Esophagus muscularis mucosa (tissue), 4 donors: ENCODE measurements around the gene NIBAN1. TPM values are rescaled to one million over a fixed set of nuclear protein-coding genes. Genes with fewer than 3 reads are reported as not detected.

Experiments used
- DNase-seq: peaks from one replicate; pipeline ENCODE4 v3.0.0-alpha.2; 2017; ENCODE audit errors: extremely low spot score
- H3K27ac ChIP-seq, 4 donors: fragments of 200-600 bp; sonication (generic); replicated peaks in 1 of 4; 1 replicate in 3 of 4; 2 replicates in 1 of 4; pipeline ENCODE4 v1.5.1; 2016 to 2019; ENCODE audit warnings: mild to moderate bottlenecking in 1 of 4
- H3K27me3 ChIP-seq, 4 donors: fragments of 200-600 bp; sonication (generic); one replicate each; pipeline versions ENCODE4 v1.5.1 to v1.6.0; 2016 to 2019
- H3K36me3 ChIP-seq, 4 donors: fragments of 200-600 bp; sonication (generic); one replicate each; pipeline ENCODE4 v1.5.1; 2016 to 2019
- H3K4me1 ChIP-seq, 4 donors: fragments of 200-600 bp; sonication (generic); one replicate each; pipeline ENCODE4 v1.5.1; 2016 to 2019
- H3K4me3 ChIP-seq, 4 donors: fragments of 200-600 bp; sonication (generic); 1 replicate in 2 of 4; 2 replicates in 2 of 4; pipeline ENCODE4 v1.5.1; 2016 to 2019; ENCODE audit warnings: mild to moderate bottlenecking in 4 of 4, moderate library complexity in 1 of 4
- H3K9me3 ChIP-seq, 4 donors: fragments of 200-600 bp; sonication (generic); 1 replicate in 3 of 4; 2 replicates in 1 of 4; pipeline ENCODE4 v1.5.1; 2016 to 2019
- EP300 ChIP-seq: sonication (generic); formaldehyde crosslinking; IDR thresholded peaks from one replicate; pipeline ENCODE4 v1.6.1; 2017; ENCODE audit warnings: antibody characterized with exemption
- POLR2A ChIP-seq: fragments of 450-650 bp; IDR thresholded peaks from one replicate; pipeline ENCODE4 v1.6.1; 2017; ENCODE audit warnings: antibody characterized with exemption, moderate library complexity, mild to moderate bottlenecking, low read depth
- POLR2AphosphoS5 ChIP-seq, 2 donors: sonication (generic); formaldehyde crosslinking; IDR thresholded peaks; one replicate each; pipeline ENCODE4 v1.6.1; 2017; ENCODE audit warnings: antibody characterized with exemption in 2 of 2
- WGBS: methylation state at CpG from one replicate; pipeline ENCODE4 v1.1.5; 2018; 5-methylcytosine and 5-hydroxymethylcytosine counted together
- intact Hi-C: fragments of 100-400 bp; cut with DNase I; formaldehyde crosslinking; loops from one replicate; pipeline ENCODE4 v1.15.1; 2023
- total RNA-seq, 4 donors: library from RNA; depleted of rRNA; stranded (reverse); fragments of >200 nt; gene quantifications; one replicate each; pipeline versions ENCODE4 v1.1.0 to v1.2.1, GENCODE V29; 2016
- TF ChIP-seq, protein P1 (sequence below), 3 experiments: fragments of 200-600 bp in 2 of 3; fragments of 450-650 bp in 1 of 3; sonication (generic) in 2 of 3; IDR thresholded peaks; one replicate each; pipeline ENCODE4 v1.5.1; 2017 to 2019; ENCODE audit warnings: antibody characterized with exemption in 3 of 3, mild to moderate bottlenecking in 2 of 3, moderate library complexity in 1 of 3

Gene NIBAN1, protein sequence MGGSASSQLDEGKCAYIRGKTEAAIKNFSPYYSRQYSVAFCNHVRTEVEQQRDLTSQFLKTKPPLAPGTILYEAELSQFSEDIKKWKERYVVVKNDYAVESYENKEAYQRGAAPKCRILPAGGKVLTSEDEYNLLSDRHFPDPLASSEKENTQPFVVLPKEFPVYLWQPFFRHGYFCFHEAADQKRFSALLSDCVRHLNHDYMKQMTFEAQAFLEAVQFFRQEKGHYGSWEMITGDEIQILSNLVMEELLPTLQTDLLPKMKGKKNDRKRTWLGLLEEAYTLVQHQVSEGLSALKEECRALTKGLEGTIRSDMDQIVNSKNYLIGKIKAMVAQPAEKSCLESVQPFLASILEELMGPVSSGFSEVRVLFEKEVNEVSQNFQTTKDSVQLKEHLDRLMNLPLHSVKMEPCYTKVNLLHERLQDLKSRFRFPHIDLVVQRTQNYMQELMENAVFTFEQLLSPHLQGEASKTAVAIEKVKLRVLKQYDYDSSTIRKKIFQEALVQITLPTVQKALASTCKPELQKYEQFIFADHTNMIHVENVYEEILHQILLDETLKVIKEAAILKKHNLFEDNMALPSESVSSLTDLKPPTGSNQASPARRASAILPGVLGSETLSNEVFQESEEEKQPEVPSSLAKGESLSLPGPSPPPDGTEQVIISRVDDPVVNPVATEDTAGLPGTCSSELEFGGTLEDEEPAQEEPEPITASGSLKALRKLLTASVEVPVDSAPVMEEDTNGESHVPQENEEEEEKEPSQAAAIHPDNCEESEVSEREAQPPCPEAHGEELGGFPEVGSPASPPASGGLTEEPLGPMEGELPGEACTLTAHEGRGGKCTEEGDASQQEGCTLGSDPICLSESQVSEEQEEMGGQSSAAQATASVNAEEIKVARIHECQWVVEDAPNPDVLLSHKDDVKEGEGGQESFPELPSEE
- 100 to 1,000 TPM; 493 to 813 (median 584) TPM for total RNA-seq

DNA sequence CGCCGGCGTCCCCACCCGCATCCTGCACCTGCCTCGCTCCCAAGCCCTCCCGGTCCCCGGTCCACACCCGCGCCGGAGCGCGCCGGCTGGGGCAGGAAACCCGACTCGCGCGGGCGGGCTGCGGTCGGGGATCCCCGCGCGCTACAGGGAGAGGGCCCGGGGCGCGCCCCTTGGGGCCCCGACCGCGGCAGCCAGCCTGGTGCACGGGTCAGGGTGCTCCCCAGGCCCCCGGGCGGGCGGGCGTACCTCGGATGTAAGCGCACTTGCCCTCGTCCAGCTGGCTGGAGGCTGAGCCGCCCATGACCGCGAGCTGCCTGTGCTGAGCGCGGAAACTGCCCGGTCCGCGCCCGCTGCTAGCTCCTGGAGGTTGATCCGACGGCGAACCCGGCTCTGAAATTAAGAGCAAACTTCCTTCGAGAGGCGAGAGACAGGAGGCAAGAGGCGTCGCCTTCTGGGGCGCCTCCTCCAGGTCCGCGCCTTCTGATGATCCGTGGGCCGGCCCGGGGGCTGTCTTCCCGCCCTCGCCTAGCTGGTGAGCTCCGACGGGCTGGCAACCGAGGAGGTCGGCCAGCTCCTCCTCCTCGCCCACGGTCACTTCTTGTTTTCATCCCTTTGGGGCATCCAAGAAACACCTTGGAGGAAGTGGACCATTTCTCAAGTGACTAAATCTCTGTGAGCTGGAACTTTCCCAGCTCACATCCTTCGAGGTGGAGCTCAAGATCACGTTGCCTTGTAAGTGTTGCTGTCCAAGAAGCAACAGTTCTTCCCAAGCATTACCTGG is at the start of gene NIBAN1:
Gene NIBAN1, minus strand, starts transcription at position 453 of the 781 bp plus-strand sequence. Its CDS starts 152 bp downstream, at position 301.
- DNase-seq, result peak; percentile 95
- no peaks in the 10 kb centered on the region for H3K36me3 ChIP-seq
- TF ChIP-seq POLR2A (peak; percentile 34), POLR2AphosphoS5 (IDR thresholded peaks at IDR 0.05) (peak; percentile 93 to 97), EP300 (no peak)
- TF ChIP-seq, protein P1, sequence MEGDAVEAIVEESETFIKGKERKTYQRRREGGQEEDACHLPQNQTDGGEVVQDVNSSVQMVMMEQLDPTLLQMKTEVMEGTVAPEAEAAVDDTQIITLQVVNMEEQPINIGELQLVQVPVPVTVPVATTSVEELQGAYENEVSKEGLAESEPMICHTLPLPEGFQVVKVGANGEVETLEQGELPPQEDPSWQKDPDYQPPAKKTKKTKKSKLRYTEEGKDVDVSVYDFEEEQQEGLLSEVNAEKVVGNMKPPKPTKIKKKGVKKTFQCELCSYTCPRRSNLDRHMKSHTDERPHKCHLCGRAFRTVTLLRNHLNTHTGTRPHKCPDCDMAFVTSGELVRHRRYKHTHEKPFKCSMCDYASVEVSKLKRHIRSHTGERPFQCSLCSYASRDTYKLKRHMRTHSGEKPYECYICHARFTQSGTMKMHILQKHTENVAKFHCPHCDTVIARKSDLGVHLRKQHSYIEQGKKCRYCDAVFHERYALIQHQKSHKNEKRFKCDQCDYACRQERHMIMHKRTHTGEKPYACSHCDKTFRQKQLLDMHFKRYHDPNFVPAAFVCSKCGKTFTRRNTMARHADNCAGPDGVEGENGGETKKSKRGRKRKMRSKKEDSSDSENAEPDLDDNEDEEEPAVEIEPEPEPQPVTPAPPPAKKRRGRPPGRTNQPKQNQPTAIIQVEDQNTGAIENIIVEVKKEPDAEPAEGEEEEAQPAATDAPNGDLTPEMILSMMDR (IDR thresholded peaks at IDR 0.05), result no peak
- 3% methylated on average over 20 of the region's 70 CpGs for WGBS
- H3K27ac ChIP-seq, result peak within 1 kb of the TSS; percentile 89 to 96 (median 95)
- H3K4me1 ChIP-seq, result peaks cover 9 to 36% (median 36%) of the 10 kb centered on the region in 4 donors
- H3K27me3 ChIP-seq, result no peaks in the 10 kb centered on the region
- peak within 1 kb of the TSS; percentile 73 to 97 (median 93) for H3K4me3 ChIP-seq
- intact Hi-C loops, result loop anchor here (5.0 kb wide), 1 partner anchor 82 kb away; no protein-coding TSS in a partner anchor
- H3K9me3 ChIP-seq, result no peaks in the 10 kb centered on the region

DNA sequence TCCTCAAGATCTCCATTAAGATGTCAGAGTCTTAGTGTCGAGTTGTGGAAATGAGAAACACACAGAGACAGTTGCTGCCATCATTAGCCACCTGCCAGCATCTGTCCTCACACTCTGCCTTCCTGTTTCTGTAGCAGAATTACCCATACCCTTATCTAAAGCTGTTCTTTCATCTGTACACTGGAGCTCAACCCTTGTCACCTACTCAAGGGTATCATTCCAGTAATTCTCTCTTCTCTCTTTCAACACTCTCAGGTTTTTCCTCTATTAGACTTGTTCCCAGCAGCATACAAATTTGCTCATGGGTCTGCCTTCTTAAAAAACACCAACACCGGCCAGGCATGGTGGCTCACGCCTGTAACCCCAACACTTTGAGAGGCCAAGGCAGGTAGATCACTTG is 43.7 kb upstream of the NIBAN1 start:
- Histone ChIP-seq H3K4me3 (no peak overlapping the region), H3K9me3 (no peaks in the 10 kb centered on the region), H3K4me1 (no peaks in the 10 kb centered on the region), H3K27ac (no peak overlapping the region), H3K27me3 (no peaks in the 10 kb centered on the region), H3K36me3 (no peaks in the 10 kb centered on the region)
- DNase-seq, result no peak
- no peak for TF ChIP-seq POLR2AphosphoS5 (IDR thresholded peaks at IDR 0.05)
- WGBS, result 85% methylated on average over 3 of the region's 3 CpGs
- intact Hi-C loops, result no loop called here

DNA sequence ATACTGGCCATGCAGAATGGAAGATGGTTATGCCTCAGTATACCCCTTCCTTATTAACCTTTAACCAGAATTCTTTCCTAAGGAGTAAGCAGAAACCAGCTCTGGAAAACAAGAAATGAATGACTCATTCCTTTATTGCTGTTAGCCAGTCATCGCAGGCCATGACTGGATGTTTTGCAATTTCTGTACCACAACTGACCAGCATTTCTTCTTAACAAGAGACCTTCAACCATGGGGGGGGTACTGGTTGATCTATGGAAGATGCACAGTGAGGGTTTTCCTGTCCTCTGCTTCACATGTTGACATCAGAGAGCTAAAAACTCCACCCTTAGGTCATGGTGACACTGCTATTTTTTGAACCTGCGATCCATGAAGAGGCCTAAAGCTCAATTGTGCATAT is 43.0 kb upstream of the NIBAN1 start:
- no peak overlapping the region for H3K4me3 ChIP-seq
- no peaks in the 10 kb centered on the region for H3K4me1 ChIP-seq
- 87% methylated on average over 2 of the region's 2 CpGs for WGBS
- H3K27me3 ChIP-seq, result no peaks in the 10 kb centered on the region
- no peak for TF ChIP-seq POLR2A
- TF ChIP-seq, protein P1 (IDR thresholded peaks at IDR 0.05), result no peak
- H3K27ac ChIP-seq, result no peak overlapping the region
- no peaks in the 10 kb centered on the region for H3K36me3 ChIP-seq
- DNase-seq, result no peak
- intact Hi-C loops, result no loop called here
- H3K9me3 ChIP-seq, result no peaks in the 10 kb centered on the region

DNA sequence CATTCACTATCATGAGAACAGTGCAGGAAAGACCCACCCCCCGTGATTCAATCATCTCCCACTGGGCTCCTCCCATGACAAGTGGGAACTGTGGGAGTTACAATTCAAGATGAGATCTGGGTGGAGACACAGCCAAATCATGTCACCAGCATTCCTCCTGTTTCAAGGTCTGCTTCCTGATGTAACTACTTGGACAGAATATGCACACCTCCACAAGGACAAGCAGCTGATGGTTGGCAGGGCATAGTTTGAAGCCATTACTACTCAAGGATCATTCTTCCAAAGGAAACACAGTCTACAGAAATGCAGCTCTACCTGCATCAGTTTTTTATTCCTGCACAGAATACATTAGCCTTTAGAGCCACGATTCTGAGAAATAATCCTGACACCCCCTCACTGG is 42.6 kb upstream of the NIBAN1 start:
- TF ChIP-seq POLR2AphosphoS5 (IDR thresholded peaks at IDR 0.05) (no peak), EP300 (no peak), POLR2A (no peak)
- TF ChIP-seq, protein P1 (IDR thresholded peaks at IDR 0.05), result no peak
- Histone ChIP-seq H3K27ac (no peak overlapping the region), H3K4me1 (no peaks in the 10 kb centered on the region), H3K36me3 (no peaks in the 10 kb centered on the region), H3K9me3 (no peaks in the 10 kb centered on the region), H3K27me3 (no peaks in the 10 kb centered on the region), H3K4me3 (no peak overlapping the region)
- DNase-seq, result no peak
- intact Hi-C loops, result no loop called here
- 78% methylated on average over 2 of the region's 2 CpGs for WGBS
